WI38 (cell line): ENCODE data around the gene ABCA13.

ENCODE experiments used
- H3K4me3 ChIP-seq: 2 replicates; pipeline ENCODE4 v1.5.1; 2011; ENCODE audit warnings: low read depth, mild to moderate bottlenecking, control low read depth, low read length
- CTCF ChIP-seq: IDR thresholded peaks from 2 replicates; pipeline ENCODE4 v1.5.1; 2012; ENCODE audit warnings: low read depth, mild to moderate bottlenecking, control low read depth, low read length

ABCA13 gene

DNA sequence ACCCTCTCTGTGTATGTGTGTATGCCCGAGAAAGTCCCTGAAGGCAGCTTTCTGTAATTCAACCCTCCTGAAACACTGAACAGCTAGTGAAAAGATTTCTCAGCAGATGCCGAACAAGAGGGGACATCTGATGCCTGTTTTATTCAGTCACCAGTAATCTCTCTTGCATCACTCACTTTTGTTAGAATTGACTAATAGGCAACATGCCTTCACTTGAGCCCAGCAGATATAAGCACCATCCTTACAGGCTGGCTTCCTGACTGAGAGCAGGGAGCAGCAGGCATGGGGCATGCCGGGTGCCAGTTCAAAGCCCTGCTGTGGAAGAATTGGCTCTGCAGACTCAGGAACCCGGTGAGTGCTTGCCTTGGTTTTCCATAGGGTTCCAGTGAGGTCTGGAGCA is at the start of gene ABCA13:
Gene ABCA13 (plus strand): TSS at position 257 of the 400 bp plus-strand sequence. CDS start 26 bp downstream, at position 283.
- TF ChIP-seq CTCF = no peak
- no peak within 1 kb of the TSS for H3K4me3 ChIP-seq

DNA sequence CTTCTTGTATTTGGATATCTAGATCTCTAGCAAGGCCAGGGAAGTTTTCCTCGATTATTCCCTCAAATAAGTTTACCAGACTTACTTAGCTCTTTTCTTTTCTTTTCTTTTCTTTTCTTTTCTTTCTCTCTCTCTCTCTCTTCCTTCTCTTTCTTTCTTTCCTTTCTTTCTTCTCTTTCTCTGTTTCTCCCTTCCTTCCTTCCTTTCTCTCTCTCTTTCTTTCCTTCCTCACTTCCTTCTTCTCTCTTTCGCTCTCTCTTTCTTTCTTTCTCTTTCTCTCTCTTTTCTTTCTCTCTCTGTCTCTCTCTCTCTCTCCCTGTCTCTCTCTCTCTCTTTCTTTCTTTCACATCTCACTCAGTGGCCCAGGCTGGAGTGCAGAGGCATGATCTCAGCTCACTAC is 45.2 kb upstream of the ABCA13 start:
- H3K4me3 ChIP-seq = no peak overlapping the region
- TF ChIP-seq CTCF = no peak

DNA sequence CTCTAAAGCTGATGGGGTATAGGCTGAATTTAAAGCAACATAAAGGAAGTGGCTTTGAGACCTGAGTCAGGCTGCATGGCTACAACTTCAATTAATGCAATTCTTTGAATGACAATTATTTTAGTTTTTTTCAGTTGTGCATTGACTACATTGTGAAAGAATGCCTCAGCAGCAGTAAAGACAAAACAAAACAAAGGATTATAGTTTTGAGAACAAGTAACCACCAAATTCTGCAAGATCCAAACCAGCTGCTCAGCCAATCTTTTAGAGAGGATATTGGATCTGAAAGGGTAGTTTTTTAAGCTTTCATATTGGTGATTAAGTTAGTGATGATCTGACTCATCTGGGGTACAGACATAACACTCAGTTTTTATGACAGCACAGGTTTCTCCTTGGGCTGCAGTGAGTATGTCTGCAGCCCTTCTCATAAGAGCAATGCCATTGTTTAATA is 40.6 kb upstream of the ABCA13 start:
- no peak for TF ChIP-seq CTCF

GRCh38 chr7:48132792-48133191 is 38.5 kb upstream of the ABCA13 start:
- no peak for TF ChIP-seq CTCF

More for the DNA sequence above, 40.6 kb upstream of the ABCA13 start:
- no peak overlapping the region for H3K4me3 ChIP-seq

DNA sequence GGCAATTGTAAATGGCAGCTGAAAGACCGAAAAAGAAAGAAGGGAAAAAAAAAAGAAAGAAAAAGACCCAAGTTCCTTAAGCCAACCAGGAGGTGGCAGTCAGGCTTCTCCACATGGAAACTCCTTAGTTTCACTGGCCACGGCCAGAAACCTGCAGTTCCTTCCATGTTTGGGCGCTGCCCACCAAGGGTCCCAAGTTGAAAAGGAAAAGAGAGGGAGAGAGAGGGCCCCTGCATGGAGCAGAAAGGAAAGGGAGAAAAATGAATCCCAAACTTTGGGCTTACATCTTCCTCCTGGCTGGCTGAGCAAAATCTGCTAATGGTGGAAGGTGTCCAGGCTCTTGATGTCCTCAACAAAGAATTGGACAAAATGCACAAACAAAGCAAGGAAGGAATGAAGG is 31.8 kb upstream of the ABCA13 start:
- H3K4me3 ChIP-seq = no peak overlapping the region
- TF ChIP-seq CTCF = peak; percentile 34

More at GRCh38 chr7:48132792-48133191, 38.5 kb upstream of the ABCA13 start:
- no peak overlapping the region for H3K4me3 ChIP-seq

GRCh38 chr7:48140001-48140681 is 31.1 kb upstream of the ABCA13 start:
- no peak for TF ChIP-seq CTCF
- no peak overlapping the region for H3K4me3 ChIP-seq

DNA sequence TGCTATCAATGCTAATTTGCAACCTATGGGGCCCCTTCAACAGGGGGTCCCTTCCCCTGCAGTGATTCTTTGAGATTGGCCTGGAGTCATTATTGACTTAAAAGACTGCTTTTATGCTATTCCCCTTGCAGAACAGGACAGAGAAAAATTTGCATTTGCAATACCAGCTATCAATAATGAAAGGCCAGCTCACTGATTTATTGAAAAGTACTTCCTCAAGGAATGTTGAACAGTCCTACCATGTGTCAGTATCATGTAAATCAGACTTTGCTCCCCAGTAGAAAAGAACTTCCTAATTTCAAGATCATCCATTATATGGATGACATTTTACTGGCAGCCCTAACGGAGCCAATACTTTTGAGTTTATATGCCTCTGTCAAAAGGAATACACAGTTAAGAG is 29.7 kb upstream of the ABCA13 start:
- no peak for TF ChIP-seq CTCF
- H3K4me3 ChIP-seq = no peak overlapping the region
